Parathyroid adenoma (tissue), 2 donors: ENCODE results near the gene ZNF610.

Experiments used
- H2AFZ ChIP-seq: fragments of 300-600 bp; sonication (generic); one replicate; pipeline ENCODE4 v1.7.0; 2017; ENCODE audit warnings: antibody characterized with exemption, mild to moderate bottlenecking
- H3K27ac ChIP-seq: fragments of 300-600 bp; sonication (generic); one replicate; pipeline ENCODE4 v1.7.0; 2017
- H3K27me3 ChIP-seq: fragments of 300-600 bp; sonication (generic); one replicate; pipeline ENCODE4 v1.7.0; 2017; ENCODE audit warnings: low read length; ENCODE audit not compliant: control insufficient read depth, insufficient read depth
- H3K36me3 ChIP-seq: fragments of 300-600 bp; sonication (generic); one replicate; pipeline ENCODE4 v1.7.0; 2017; ENCODE audit warnings: low read length; ENCODE audit not compliant: control insufficient read depth, insufficient read depth
- H3K4me1 ChIP-seq: fragments of 300-600 bp; sonication (generic); one replicate; pipeline ENCODE4 v1.7.0; 2017; ENCODE audit warnings: control low read depth
- H3K4me2 ChIP-seq: fragments of 300-600 bp; sonication (generic); one replicate; pipeline ENCODE4 v1.7.0; 2017; ENCODE audit warnings: low read length
- H3K4me3 ChIP-seq: fragments of 300-600 bp; sonication (generic); one replicate; pipeline ENCODE4 v1.7.0; 2017; ENCODE audit warnings: low read depth, low read length
- H3K79me2 ChIP-seq: fragments of 300-600 bp; sonication (generic); one replicate; pipeline ENCODE4 v1.7.0; 2017; ENCODE audit warnings: control low read depth
- H3K9ac ChIP-seq: fragments of 300-600 bp; sonication (generic); one replicate; pipeline ENCODE4 v1.7.0; 2017; ENCODE audit warnings: mild to moderate bottlenecking
- H3K9me3 ChIP-seq: fragments of 300-600 bp; sonication (generic); one replicate; pipeline ENCODE4 v1.7.0; 2017; ENCODE audit warnings: low read length; ENCODE audit not compliant: control insufficient read depth
- CTCF ChIP-seq: fragments of 300-600 bp; sonication (generic); IDR thresholded peaks from one replicate; pipeline ENCODE4 v1.7.0; 2017; ENCODE audit warnings: antibody characterized with exemption, mild to moderate bottlenecking
- donor health status: primary hyperparathyroidism.

Gene ZNF610

GRCh38 chr19:52345162-52345561, 9.1 kb downstream of the ZNF610 start:
- Histone ChIP-seq H3K4me2 (no peak overlapping the region), H3K9ac (no peak overlapping the region), H2AFZ (no peak overlapping the region), H3K36me3 (no peaks in the 10 kb centered on the region), H3K27ac (no peak overlapping the region), H3K79me2 (no peaks in the 10 kb centered on the region), H3K27me3 (no peaks in the 10 kb centered on the region), H3K9me3 (no peaks in the 10 kb centered on the region), H3K4me1 (no peaks in the 10 kb centered on the region), H3K4me3 (no peak overlapping the region)
- TF ChIP-seq CTCF, result no peak

- Histone ChIP-seq H3K36me3 (no peaks in the 10 kb centered on the region), H3K4me2 (no peak overlapping the region), H3K4me3 (no peak overlapping the region), H3K4me1 (no peaks in the 10 kb centered on the region), H3K79me2 (no peaks in the 10 kb centered on the region), H3K27me3 (no peaks in the 10 kb centered on the region), H3K27ac (no peak overlapping the region), H2AFZ (no peak overlapping the region), H3K9ac (no peak overlapping the region), H3K9me3 (no peaks in the 10 kb centered on the region)
- no peak for TF ChIP-seq CTCF
These were observed 15.5 kb downstream of the ZNF610 start for GRCh38 chr19:52351512-52351911.

GRCh38 chr19:52366414-52366824, 30.4 kb downstream of the ZNF610 start:
- no peak for TF ChIP-seq CTCF
- Histone ChIP-seq H3K9me3 (peaks cover 5% of the 10 kb centered on the region), H3K36me3 (peaks cover 13% of the 10 kb centered on the region)

GRCh38 chr19:52369559-52370340, 33.7 kb downstream of the ZNF610 start, which contains the start of gene ZNF880:
TSS of gene ZNF880 (plus strand) at chr19:52369923. CDS start at chr19:52369966, 43 bp downstream.
- H3K9me3 ChIP-seq, result peaks cover 5% of the 10 kb centered on the region

More at GRCh38 chr19:52366414-52366824, 30.4 kb downstream of the ZNF610 start:
- Histone ChIP-seq H3K4me1 (no peaks in the 10 kb centered on the region), H3K79me2 (no peaks in the 10 kb centered on the region), H3K9ac (no peak overlapping the region), H3K27ac (no peak overlapping the region), H3K27me3 (no peaks in the 10 kb centered on the region), H3K4me3 (no peak overlapping the region), H3K4me2 (no peak overlapping the region), H2AFZ (no peak overlapping the region)

More at GRCh38 chr19:52369559-52370340, 33.7 kb downstream of the ZNF610 start, which contains the start of gene ZNF880:
- Histone ChIP-seq H3K27me3 (no peaks in the 10 kb centered on the region), H3K9ac (no peak within 1 kb of the TSS), H3K36me3 (peaks cover 13% of the 10 kb centered on the region), H3K4me1 (no peaks in the 10 kb centered on the region), H3K79me2 (no peaks in the 10 kb centered on the region), H3K27ac (peak within 1 kb of the TSS; percentile 83), H3K4me2 (peak within 1 kb of the TSS; percentile 86), H3K4me3 (peak within 1 kb of the TSS; percentile 90), H2AFZ (peak within 1 kb of the TSS; percentile 43)
- no peak for TF ChIP-seq CTCF
